Stimulated activated CD8-positive, alpha-beta memory T cell treated with anti-CD3 and anti-CD28 coated beads, Interleukin-15, amount 100 ng/mL, for 4 hours (primary cell): Measurements from ENCODE around the gene FAH.
"Not testable (repeated sequence)": the region's sequence is repeated elsewhere in the genome, so short reads cannot be mapped to it uniquely, and the experiment has no call there.

Source experiments
- DNase-seq, 2 donors: peaks; one replicate each; pipeline ENCODE4 v3.0.0-alpha.2; 2020; ENCODE audit warnings: low read depth in 2 of 2

FAH gene

GRCh38 chr15:80152896-80153876 lies at the start of gene FAH:
Gene FAH (plus strand): TSS chr15:80152999. CDS start chr15:80153055, 56 bp downstream.
- DNase-seq: no peak

GRCh38 chr15:80105193-80105592 lies 47.6 kb upstream of the FAH start:
- no peak for DNase-seq

GRCh38 chr15:80105595-80105994 lies 47.2 kb upstream of the FAH start:
- DNase-seq: no peak

GRCh38 chr15:80106051-80106450 lies 46.7 kb upstream of the FAH start:
- DNase-seq: no peak

- DNase-seq: no peak
These were observed 45.6 kb upstream of the FAH start for GRCh38 chr15:80107204-80107603.

GRCh38 chr15:80107774-80108173 lies 45.0 kb upstream of the FAH start:
- DNase-seq: no peak

- no peak for DNase-seq
These were observed 43.4 kb upstream of the FAH start for GRCh38 chr15:80109388-80109787.

GRCh38 chr15:80110920-80111319 lies 41.9 kb upstream of the FAH start:
- DNase-seq: no peak

GRCh38 chr15:80114114-80114513 lies 38.7 kb upstream of the FAH start:
- no peak for DNase-seq

- no peak for DNase-seq
These were observed 37.8 kb upstream of the FAH start for GRCh38 chr15:80115021-80115420.

- DNase-seq: no peak
These were observed 33.8 kb upstream of the FAH start for GRCh38 chr15:80118956-80119355.

GRCh38 chr15:80120636-80121035 lies 32.2 kb upstream of the FAH start:
- DNase-seq: no peak

GRCh38 chr15:80121546-80121945 lies 31.3 kb upstream of the FAH start:
- no peak for DNase-seq

- DNase-seq: no peak
These were observed 29.8 kb upstream of the FAH start for GRCh38 chr15:80123034-80123433.

GRCh38 chr15:80127253-80127652 lies 25.5 kb upstream of the FAH start:
- not testable (repeated sequence) for DNase-seq

- DNase-seq: no peak
These were observed 24.9 kb upstream of the FAH start for GRCh38 chr15:80127911-80128310.

- DNase-seq: no peak
These were observed 20.4 kb upstream of the FAH start for GRCh38 chr15:80132382-80132781.

- no peak for DNase-seq
These were observed 15.9 kb upstream of the FAH start for GRCh38 chr15:80136854-80137253.

GRCh38 chr15:80138961-80139360 lies 13.8 kb upstream of the FAH start:
- DNase-seq: no peak

- no peak for DNase-seq
These were observed 11.9 kb upstream of the FAH start for GRCh38 chr15:80140909-80141308.

- no peak for DNase-seq
These were observed 10.7 kb upstream of the FAH start for GRCh38 chr15:80141916-80142598.

- no peak for DNase-seq
These were observed 10.2 kb upstream of the FAH start for GRCh38 chr15:80142646-80143045.

- DNase-seq: no peak
These were observed 1.7 kb upstream of the FAH start for GRCh38 chr15:80151148-80151547.
